GM20431 (cell line): ENCODE measurements around the gene HCN1.
"Not testable (repeated sequence)": the region's sequence is repeated elsewhere in the genome, so short reads cannot be mapped to it uniquely, and the experiment has no call there.

ENCODE experiments used
- in situ Hi-C: fragments of 300-500 bp; cut with MseI, MboI; formaldehyde crosslinking; loops from one replicate; pipeline ENCODE4 v1.15.0; 2020; ENCODE audit warnings: low sequenced_read_pairs; ENCODE audit not compliant: unreplicated experiment

Gene HCN1

DNA sequence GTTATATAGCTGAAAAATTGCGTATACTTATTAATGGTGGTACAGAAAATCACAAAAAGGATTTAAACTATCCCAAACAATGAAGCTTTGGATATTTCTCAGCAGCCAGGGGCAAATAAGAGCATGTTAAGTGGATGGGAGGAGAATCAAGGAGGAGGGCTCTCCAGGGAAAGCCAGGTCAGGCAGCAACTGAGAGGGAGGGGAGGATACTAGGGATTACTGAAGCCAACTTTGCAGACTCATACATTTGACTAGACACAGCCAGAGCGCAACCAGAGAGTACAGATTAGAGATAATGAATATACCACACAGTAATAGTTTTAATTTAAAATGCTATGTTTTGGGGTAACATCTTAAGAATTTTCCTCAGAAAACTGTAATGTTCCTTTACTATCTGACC is 360.2 kb downstream of the HCN1 start:
- in situ Hi-C loops = no loop called here

DNA sequence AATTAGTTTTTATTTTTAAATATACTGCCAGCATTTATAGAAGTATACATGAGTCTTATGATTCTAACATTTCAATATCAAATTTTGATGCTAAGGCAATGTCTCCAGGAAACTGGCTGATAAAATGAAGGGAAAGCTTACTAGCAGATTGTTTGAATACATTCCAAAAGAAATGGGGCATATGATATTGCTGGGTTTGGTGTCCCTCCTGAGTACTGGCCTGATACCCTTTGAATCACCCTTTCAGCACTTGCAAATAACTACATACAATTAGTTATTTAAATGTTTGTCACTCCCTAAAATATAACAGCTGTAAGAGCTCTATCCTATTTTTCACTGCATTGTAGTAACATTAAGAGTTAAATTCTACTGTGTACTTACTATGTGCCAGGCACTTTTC is 360.8 kb downstream of the HCN1 start:
- in situ Hi-C loops = no loop called here

DNA sequence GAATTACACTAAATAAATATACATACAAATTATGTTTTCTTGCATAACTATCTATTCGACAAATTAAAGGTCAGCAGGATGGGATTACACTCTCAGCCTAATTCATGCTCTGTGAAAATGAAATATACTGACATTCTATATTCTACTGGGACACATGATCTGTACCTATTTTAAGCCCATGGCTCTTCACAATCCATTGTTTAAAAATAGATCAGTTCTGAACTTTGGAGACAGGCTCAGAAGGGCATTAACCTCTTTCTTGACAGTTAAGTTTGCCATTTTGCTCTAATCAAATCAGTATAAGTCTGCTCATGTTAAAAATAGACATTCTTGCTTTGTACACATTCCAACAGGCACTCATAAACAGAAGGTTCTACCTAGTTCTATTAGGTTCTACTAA is 361.2 kb downstream of the HCN1 start:
- in situ Hi-C loops = no loop called here

- in situ Hi-C loops = not testable (repeated sequence)
Measured at GRCh38 chr5:45312627-45313026, 383.6 kb downstream of the HCN1 start.

DNA sequence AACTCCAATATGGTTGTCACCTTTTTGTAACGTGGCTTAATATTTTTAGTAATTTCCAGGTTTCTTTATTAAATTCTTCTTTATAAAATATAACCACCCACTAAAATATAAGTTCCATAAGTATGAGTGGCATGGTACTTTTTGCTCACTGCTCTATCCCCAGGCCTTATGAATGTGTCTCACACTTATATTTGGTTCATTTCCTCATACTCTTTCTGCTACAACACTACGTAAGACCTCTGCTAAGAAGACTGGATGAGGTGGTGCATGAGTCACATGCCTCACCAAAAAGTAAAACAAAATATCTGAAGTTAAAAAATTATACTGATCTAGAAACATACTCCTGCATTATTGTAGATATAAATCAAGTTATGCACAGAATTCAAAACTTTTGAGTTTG is 400.9 kb downstream of the HCN1 start:
- in situ Hi-C loops = no loop called here

- in situ Hi-C loops = no loop called here
Measured at GRCh38 chr5:45288746-45289145, 407.4 kb downstream of the HCN1 start.

GRCh38 chr5:45284436-45284835 is 411.7 kb downstream of the HCN1 start:
- in situ Hi-C loops = no loop called here

GRCh38 chr5:45281081-45281480 is 415.1 kb downstream of the HCN1 start:
- in situ Hi-C loops = no loop called here

- in situ Hi-C loops = no loop called here
Measured at GRCh38 chr5:45279109-45279508, 417.1 kb downstream of the HCN1 start.

DNA sequence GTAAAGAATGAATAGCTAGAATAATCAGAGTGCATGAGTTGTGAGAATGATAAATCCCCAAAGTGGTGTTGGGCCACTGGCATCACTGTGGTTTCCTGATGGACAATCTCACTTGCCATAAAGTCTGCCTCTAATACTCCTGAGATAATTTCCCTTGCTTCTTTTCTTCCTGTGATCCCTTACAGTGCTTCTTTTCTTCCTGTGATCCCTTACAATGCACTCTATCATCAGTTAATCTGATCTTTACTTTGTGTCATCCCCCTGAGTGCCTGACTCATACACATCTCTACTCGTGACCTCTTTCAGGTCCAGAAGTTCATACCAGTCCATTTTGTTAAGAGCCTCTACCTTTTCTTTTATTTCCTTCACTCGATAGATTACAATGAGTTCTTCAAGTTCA is 418.3 kb downstream of the HCN1 start:
- in situ Hi-C loops = no loop called here

- in situ Hi-C loops = no loop called here
Measured at GRCh38 chr5:45274241-45274640, 421.9 kb downstream of the HCN1 start.

- in situ Hi-C loops = no loop called here
Measured at GRCh38 chr5:45271626-45272025, 424.6 kb downstream of the HCN1 start.

- in situ Hi-C loops = no loop called here
Measured at GRCh38 chr5:45264447-45264846, 431.7 kb downstream of the HCN1 start.

- in situ Hi-C loops = no loop called here
Measured at GRCh38 chr5:45262061-45262590, 434.1 kb downstream of the HCN1 start.

- in situ Hi-C loops = no loop called here
Measured at GRCh38 chr5:45261125-45261524, 435.1 kb downstream of the HCN1 start.

- in situ Hi-C loops = no loop called here
Measured at GRCh38 chr5:45260292-45260691, 435.9 kb downstream of the HCN1 start.

DNA sequence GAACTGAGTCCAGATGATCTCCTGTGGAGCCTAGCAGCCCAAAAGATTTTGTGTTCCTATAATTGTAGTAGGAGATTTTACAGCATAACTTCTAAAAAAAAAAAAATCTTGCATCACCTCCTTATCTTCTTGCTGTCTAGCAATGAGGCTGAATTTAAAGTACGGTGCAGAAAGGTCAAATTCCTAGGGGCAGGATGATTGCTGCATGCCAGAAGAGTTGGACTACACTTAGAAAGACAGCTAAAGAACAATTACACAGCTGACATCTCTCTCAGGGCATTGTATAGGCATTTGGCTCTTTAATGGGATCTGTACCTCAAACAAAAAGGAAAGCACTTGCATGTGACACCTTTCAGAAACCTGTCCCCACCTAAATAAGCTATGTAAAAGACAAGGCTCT is 443.2 kb downstream of the HCN1 start:
- in situ Hi-C loops = no loop called here

DNA sequence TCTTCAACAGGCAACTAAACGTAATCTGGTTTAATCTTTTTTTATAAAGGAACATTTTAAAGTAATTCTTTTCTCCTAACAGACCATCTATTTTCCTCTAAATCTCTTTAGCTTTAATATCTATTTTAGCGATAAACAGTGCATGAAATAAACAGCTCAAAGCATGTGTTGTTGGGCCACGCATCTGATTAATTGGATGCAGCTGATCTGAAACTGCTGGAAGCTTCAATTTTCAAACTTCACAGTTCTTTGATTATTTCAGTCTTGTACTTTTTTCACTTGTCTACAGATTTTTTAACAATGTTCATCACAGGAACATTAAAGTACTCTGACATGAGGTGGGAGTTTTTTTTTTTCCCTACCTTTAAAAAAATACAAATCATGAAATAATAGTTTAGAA is 443.6 kb downstream of the HCN1 start:
- in situ Hi-C loops = no loop called here

- in situ Hi-C loops = no loop called here
Measured at GRCh38 chr5:45225571-45226031, 470.6 kb downstream of the HCN1 start.

DNA sequence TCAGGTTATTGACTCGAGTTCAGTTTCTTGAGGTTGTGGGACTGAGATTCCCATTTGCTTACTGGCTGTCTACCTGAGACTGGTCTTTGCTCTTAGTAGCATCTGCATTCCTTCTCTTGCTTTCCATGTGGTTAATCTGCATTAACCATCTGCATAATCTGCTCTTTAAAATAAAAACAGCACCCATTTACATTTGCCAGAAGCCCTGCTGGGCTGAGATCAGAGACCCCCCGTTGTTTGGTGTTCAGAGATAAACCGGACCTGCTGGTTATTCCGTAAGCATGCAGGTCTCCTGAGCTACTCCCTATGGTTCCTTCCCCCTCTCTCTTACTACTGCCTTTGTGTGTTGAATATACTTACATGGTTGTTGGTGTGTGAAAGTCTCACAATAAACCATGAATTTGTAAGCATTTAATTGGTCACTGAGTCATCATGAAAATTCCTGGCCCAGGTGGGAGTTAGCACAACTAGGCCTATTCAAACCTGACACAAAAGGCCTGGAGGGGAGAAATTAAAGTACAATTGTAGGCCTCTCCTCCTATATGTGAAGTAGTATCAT is 490.7 kb downstream of the HCN1 start:
- in situ Hi-C loops = no loop called here
